Measurements from ENCODE around the gene ZNF768. TPM values are rescaled to one million over a fixed set of nuclear protein-coding genes. Genes with fewer than 3 reads are reported as not detected.

Gene ZNF768
- total RNA-seq, 1 experiment from 2014 or later, result 48.8 TPM

DNA sequence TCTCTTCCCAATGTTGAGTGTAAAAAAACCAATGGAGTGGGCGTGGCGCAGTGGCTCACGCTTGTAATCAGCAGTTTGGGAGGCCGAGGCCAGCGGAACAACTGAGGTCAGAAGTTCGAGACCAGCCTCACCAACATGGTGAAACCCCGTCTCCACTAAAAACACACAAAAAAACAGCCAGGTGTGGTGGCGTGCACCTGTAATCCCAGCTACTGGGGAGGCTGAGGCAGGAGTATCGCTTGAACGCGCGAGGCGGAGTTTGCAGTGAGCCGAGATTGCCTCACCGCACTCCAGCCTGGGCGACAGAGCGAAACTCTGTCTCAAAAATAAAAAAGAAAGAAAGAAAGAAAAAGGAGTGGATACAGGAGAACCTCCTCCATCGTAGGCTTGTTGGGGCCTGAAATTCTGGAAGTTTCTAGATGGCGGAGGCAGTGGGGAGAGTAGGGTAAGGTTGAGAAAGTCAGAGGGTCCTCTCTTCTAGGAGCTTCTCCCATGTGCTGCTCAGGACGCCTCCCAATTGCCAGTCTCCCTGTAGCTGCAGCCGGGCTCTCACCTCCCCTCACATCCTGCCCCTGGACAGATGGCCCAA, 32.5 kb upstream of the ZNF768 start (continued):
- TF ChIP-seq, protein P1, sequence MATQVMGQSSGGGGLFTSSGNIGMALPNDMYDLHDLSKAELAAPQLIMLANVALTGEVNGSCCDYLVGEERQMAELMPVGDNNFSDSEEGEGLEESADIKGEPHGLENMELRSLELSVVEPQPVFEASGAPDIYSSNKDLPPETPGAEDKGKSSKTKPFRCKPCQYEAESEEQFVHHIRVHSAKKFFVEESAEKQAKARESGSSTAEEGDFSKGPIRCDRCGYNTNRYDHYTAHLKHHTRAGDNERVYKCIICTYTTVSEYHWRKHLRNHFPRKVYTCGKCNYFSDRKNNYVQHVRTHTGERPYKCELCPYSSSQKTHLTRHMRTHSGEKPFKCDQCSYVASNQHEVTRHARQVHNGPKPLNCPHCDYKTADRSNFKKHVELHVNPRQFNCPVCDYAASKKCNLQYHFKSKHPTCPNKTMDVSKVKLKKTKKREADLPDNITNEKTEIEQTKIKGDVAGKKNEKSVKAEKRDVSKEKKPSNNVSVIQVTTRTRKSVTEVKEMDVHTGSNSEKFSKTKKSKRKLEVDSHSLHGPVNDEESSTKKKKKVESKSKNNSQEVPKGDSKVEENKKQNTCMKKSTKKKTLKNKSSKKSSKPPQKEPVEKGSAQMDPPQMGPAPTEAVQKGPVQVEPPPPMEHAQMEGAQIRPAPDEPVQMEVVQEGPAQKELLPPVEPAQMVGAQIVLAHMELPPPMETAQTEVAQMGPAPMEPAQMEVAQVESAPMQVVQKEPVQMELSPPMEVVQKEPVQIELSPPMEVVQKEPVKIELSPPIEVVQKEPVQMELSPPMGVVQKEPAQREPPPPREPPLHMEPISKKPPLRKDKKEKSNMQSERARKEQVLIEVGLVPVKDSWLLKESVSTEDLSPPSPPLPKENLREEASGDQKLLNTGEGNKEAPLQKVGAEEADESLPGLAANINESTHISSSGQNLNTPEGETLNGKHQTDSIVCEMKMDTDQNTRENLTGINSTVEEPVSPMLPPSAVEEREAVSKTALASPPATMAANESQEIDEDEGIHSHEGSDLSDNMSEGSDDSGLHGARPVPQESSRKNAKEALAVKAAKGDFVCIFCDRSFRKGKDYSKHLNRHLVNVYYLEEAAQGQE (IDR thresholded peaks at IDR 0.05; ENCODE audit: low read depth), result no peak

DNA sequence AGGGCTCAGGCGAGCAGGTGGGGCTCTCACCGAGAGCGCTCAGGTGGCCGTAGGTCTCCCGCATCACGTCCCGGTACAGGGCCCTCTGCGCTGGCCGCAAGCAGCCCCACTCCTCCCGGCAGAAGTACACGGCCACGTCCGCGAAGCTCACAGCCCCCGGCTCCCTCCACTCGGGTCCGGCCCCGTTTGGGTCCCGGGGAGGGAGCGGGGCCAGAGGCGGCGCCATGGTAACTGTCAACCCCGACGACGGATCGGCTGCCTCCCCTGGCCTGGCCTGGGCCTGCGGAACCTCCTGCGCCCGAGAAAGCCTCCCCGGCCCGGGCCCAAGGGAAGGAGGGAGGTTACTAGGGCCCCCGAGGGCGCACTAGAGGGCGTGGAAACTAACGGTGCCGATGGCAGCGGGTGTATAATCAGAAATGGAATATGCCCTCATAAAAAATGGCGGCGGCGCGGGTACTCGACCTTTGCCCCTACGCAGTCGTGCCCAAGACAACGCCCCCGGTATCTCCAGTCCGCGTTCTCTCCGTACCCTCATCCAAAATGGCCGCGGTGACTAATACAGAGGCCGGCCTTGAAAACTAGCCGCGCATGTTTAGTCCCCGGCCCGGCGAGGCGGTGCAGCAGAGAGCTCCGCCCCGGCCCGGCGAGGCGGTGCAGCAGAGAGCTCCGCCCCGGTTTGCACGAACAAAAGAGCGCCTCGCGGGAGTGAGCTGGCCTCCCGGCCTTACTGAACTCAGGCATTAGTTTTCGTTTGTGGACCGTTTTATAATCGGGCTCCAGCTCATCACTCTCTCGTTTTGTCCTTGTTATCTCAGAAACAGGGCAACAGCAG, 31.8 kb upstream of the ZNF768 start, which contains the start of gene ZNF764:
Gene ZNF764, minus strand, starts transcription at position 418 of the 832 bp plus-strand sequence. Its CDS starts 192 bp downstream, at position 226.
- Histone ChIP-seq H3K36me3 (ENCODE audit: control insufficient read depth in 1 of 2, insufficient read depth in 2 of 2, low read length in 2 of 2) (peaks cover 4% of the 10 kb centered on the region in 2 experiments; a peak in 2 of 4 replicates), H3K9me2 (ENCODE audit: insufficient read depth) (no peaks in the 10 kb centered on the region), H3K4me3 (replicated peaks in 1 of 2; ENCODE audit: low read depth in 1 of 2, low read length in 2 of 2) (peak within 1 kb of the TSS; percentile 79 to 94), H3K9me3 (ENCODE audit: control insufficient read depth in 1 of 2, insufficient read depth in 1 of 2, low read depth in 1 of 2, low read length in 2 of 2) (no peaks in the 10 kb centered on the region), H4K20me1 (ENCODE audit: insufficient read depth) (no peaks in the 10 kb centered on the region), H3K27me3 (ENCODE audit: insufficient read depth, low read length) (no peaks in the 10 kb centered on the region), H3K4me2 (ENCODE audit: low read length) (peak within 1 kb of the TSS; percentile 93), H3K27ac (ENCODE audit: low read depth, low read length) (peak within 1 kb of the TSS; percentile 85), H3K4me1 (ENCODE audit: control insufficient read depth in 1 of 2, insufficient read depth in 2 of 2, low read length in 2 of 2) (peaks cover 10 to 21% of the 10 kb centered on the region in 2 experiments), H3K9ac (ENCODE audit: low read length) (peak within 1 kb of the TSS; percentile 93), H2AFZ (ENCODE audit: low read depth, low read length, poor library complexity, severe bottlenecking) (peak within 1 kb of the TSS; percentile 68), H3K79me2 (ENCODE audit: insufficient read depth, low read length) (peaks cover 14% of the 10 kb centered on the region; the same call in 1 of the 2 replicates)
- TSS peak; percentile 61 for BruUV-seq (replicated peaks)
- DNase-seq (ENCODE audit: low read depth, low spot score) (peak; percentile 97), ATAC-seq (peak; percentile 97)
- intact Hi-C loops (cut with micrococcal nuclease), result no loop called here
- ChIA-PET RAD21 (ENCODE audit: low non-redundant PET in 1 of 2, low total read pairs in 2 of 2, uncharacterized antibody in 2 of 2, unreplicated experiment in 2 of 2) (interaction anchor here (0.8 to 1.2 kb wide), 5 partner anchors 14 to 128 kb away, joined by 3 to 4 read pairs (median 3); partner anchors contain the start of genes DCTPP1 (in 1 of the 2), ZNF688 (in 1 of the 2) and ZNF747 (in 1 of the 2)), CTCF (interaction anchor here (0.7 to 1.3 kb wide), 7 partner anchors 14 to 149 kb away, joined by 3 to 6 read pairs (median 4); partner anchors contain the start of genes DCTPP1, ZNF688 and ZNF747), POLR2A (interaction anchor here (0.8 to 2.4 kb wide), 9 partner anchors 8 to 140 kb away, joined by 3 to 21 read pairs (median 3); partner anchors contain the start of genes DCTPP1, ZNF688 and ZNF747)
- TF ChIP-seq, protein P2, sequence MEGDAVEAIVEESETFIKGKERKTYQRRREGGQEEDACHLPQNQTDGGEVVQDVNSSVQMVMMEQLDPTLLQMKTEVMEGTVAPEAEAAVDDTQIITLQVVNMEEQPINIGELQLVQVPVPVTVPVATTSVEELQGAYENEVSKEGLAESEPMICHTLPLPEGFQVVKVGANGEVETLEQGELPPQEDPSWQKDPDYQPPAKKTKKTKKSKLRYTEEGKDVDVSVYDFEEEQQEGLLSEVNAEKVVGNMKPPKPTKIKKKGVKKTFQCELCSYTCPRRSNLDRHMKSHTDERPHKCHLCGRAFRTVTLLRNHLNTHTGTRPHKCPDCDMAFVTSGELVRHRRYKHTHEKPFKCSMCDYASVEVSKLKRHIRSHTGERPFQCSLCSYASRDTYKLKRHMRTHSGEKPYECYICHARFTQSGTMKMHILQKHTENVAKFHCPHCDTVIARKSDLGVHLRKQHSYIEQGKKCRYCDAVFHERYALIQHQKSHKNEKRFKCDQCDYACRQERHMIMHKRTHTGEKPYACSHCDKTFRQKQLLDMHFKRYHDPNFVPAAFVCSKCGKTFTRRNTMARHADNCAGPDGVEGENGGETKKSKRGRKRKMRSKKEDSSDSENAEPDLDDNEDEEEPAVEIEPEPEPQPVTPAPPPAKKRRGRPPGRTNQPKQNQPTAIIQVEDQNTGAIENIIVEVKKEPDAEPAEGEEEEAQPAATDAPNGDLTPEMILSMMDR (IDR thresholded peaks at IDR 0.05 in 2 of 3, conservative IDR thresholded peaks at IDR 0.05 in 1 of 3; ENCODE audit: borderline replicate concordance in 1 of 3, insufficient read depth in 1 of 3, low read depth in 2 of 3, low read length in 2 of 3), result no peak
- no peak for TF ChIP-seq CEBPB (IDR thresholded peaks at IDR 0.05; ENCODE audit: low read depth)
- peak; percentile 54 for TF ChIP-seq FOSL1 (IDR thresholded peaks at IDR 0.05; ENCODE audit: low read depth)
- TF ChIP-seq EZH2phosphoT487 (IDR thresholded peaks at IDR 0.05; ENCODE audit: borderline replicate concordance), result no peak
- TF ChIP-seq TCF7L2 (IDR thresholded peaks at IDR 0.05; ENCODE audit: borderline replicate concordance, extremely low read depth, insufficient read depth, insufficient read length), result peak; percentile 64
- peak; percentile 87 for TF ChIP-seq SP1 (IDR thresholded peaks at IDR 0.05; ENCODE audit: low read depth)
- TF ChIP-seq ZNF274 (IDR thresholded peaks at IDR 0.05; ENCODE audit: low read depth, low read length), result no peak
- TF ChIP-seq, protein P3, sequence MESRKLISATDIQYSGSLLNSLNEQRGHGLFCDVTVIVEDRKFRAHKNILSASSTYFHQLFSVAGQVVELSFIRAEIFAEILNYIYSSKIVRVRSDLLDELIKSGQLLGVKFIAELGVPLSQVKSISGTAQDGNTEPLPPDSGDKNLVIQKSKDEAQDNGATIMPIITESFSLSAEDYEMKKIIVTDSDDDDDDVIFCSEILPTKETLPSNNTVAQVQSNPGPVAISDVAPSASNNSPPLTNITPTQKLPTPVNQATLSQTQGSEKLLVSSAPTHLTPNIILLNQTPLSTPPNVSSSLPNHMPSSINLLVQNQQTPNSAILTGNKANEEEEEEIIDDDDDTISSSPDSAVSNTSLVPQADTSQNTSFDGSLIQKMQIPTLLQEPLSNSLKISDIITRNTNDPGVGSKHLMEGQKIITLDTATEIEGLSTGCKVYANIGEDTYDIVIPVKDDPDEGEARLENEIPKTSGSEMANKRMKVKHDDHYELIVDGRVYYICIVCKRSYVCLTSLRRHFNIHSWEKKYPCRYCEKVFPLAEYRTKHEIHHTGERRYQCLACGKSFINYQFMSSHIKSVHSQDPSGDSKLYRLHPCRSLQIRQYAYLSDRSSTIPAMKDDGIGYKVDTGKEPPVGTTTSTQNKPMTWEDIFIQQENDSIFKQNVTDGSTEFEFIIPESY (IDR thresholded peaks at IDR 0.05; ENCODE audit: extremely low read depth, insufficient replicate concordance, low read length), result no peak
- no peak for TF ChIP-seq CBX3 (IDR thresholded peaks at IDR 0.05; ENCODE audit: low read depth)
- TF ChIP-seq SRF (IDR thresholded peaks at IDR 0.05; ENCODE audit: low read depth), result peak; percentile 56; the same call in 1 of the 2 replicates
- peak; percentile 62 for TF ChIP-seq JUND (IDR thresholded peaks at IDR 0.05)
